ENCODE results near the gene LACTBL1.

The LACTBL1 gene

DNA sequence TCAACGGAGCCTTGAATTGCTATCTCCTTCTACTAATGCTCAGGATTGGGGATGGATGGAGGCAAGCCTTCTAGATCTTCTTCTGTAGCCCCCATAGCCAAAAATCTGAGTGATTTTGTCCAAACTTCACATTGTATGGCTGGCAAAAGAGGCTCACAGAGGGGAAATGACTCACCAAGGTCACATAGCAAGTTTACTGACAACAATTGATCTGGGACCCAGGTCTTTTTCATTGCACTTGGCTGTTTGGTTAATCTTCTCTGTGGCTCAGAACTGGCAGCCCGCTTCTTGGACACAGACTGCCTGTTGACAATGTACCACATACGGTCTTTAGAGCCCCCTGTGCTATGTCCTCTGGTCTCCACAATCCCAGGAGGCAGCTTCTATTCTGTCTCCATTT lies 3.0 kb upstream of the LACTBL1 start:
- TF ChIP-seq, protein P1, sequence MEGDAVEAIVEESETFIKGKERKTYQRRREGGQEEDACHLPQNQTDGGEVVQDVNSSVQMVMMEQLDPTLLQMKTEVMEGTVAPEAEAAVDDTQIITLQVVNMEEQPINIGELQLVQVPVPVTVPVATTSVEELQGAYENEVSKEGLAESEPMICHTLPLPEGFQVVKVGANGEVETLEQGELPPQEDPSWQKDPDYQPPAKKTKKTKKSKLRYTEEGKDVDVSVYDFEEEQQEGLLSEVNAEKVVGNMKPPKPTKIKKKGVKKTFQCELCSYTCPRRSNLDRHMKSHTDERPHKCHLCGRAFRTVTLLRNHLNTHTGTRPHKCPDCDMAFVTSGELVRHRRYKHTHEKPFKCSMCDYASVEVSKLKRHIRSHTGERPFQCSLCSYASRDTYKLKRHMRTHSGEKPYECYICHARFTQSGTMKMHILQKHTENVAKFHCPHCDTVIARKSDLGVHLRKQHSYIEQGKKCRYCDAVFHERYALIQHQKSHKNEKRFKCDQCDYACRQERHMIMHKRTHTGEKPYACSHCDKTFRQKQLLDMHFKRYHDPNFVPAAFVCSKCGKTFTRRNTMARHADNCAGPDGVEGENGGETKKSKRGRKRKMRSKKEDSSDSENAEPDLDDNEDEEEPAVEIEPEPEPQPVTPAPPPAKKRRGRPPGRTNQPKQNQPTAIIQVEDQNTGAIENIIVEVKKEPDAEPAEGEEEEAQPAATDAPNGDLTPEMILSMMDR (IDR thresholded peaks at IDR 0.05; ENCODE audit: control extremely low read depth, extremely low read depth, low read depth, missing control alignments): no peak
- ChIA-PET CTCF (interaction anchor here (0.7 to 10.3 kb wide), 3 partner anchors 12 to 208 kb away, joined by 3 to 95 read pairs (median 8); no protein-coding TSS in a partner anchor), POLR2A (no interaction called here)
- DNase-seq (ENCODE audit: extremely low spot score): no peak

DNA sequence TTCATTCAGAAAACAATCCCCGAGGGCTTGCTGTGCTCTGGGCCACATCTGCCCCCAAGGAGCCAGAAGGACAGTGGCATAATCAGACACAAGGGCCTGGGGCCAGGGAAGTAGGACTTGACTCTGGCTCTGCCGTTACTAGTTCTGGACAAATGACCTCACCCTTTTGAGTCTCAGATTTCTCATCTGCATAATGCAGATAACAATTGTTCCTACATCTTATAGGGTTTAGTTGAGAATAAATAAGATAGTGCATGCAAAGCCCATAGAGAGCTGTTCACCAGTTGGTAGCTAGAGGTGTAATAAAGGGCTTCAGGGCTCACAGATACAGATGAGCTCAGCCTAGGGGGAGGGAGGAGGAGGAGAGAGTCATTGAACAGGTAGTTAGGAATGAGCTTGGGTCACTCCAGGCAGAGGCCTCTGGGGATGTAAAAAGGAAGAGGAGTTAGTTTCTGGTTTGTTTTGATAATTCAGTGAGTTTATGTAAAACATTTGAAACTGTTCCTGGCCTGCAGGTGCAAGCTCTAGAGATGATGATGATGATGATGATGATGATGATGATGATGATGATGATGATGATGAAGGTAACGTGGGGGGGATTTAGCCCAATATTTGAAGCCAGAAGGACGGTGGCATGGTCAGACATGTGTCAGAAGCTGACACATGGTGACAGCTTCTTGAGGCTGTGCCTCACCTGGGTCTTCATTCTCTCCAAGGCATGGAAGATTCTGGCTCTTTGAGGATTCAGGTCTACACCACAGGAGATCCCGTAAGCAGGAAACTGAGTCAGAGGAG lies 858 bp downstream of the LACTBL1 start:
- DNase-seq (ENCODE audit: extremely low spot score): no peak

DNA sequence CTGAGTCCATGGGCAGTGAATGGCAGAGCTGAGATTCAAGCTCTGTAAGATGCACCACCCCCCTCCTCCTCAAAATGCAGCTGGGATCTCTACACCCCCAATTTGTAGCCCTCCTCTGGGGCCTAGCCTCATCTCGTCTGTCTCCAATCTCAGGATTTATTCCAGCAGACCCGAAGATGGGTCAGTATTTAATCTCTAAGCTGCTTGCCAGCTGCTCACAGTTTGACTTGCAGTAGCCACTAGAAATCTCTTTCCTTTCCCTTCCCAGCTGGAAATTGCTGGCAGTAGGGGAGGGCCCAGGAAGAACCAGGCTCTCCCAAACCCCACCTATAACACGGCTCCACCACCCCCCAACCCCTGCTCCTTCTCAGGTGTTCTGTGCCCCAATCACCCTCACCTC lies 1.5 kb downstream of the LACTBL1 start:
- TF ChIP-seq, protein P1 (IDR thresholded peaks at IDR 0.05; ENCODE audit: control extremely low read depth, extremely low read depth, low read depth, missing control alignments): no peak
- CTCF ChIA-PET: interaction anchor here (0.6 to 10.3 kb wide), 4 partner anchors 128 to 1473 kb away, joined by 3 to 95 read pairs (median 4); no protein-coding TSS in a partner anchor
- DNase-seq (ENCODE audit: extremely low spot score): no peak

More for the DNA sequence above, 858 bp downstream of the LACTBL1 start:
- TF ChIP-seq, protein P1 (IDR thresholded peaks at IDR 0.05; ENCODE audit: control extremely low read depth, extremely low read depth, low read depth, missing control alignments): no peak
- ChIA-PET CTCF (interaction anchor here (0.6 to 10.3 kb wide), 4 partner anchors 7 to 1473 kb away, joined by 3 to 95 read pairs (median 8); no protein-coding TSS in a partner anchor), POLR2A (no interaction called here)

DNA sequence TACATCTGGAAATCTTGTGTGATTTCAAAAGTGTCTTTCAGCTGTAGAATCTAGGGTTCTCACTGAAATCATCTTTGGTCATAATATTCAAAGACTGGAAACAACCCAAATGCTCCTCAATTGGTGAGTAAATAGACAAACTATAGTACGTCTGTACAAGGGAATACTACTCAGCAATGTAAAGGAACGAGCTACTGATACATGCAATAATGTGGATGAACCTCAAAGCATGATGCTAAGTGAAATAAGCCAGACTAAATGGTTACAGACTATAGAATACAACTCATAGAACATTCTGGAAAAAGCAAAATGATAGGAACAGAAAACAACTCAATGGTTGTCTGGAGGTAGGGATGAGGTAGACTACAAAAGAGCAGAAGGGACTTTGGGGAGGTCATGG lies 2.6 kb downstream of the LACTBL1 start:
- ChIA-PET POLR2A (no interaction called here), CTCF (no interaction called here)
- TF ChIP-seq, protein P1 (IDR thresholded peaks at IDR 0.05; ENCODE audit: control extremely low read depth, extremely low read depth, low read depth, missing control alignments): no peak
- no peak for DNase-seq (ENCODE audit: extremely low spot score)

More for the DNA sequence above, 1.5 kb downstream of the LACTBL1 start:
- POLR2A ChIA-PET: no interaction called here

DNA sequence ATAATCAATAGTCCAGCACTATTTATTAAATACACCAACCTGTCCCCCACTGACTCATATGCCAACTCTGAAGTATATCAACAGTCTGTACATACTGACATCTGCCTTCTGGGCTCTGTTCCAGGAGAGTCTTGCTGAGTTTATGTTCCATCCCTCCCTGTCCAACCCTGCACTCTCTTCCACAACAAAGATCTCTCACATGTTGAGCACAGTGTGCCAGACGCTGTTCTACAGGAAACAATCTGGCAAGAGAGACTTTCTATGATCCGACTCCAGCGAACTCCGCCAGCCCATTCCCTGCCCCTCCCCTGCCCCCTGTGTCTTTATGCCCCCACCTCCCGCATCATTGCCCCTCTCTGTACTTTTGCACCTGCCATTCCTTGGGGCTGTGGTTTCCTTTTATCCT lies 3.4 kb downstream of the LACTBL1 start:
- ChIA-PET POLR2A (no interaction called here), CTCF (no interaction called here)
- DNase-seq (ENCODE audit: extremely low spot score): no peak
- TF ChIP-seq, protein P1 (IDR thresholded peaks at IDR 0.05; ENCODE audit: control extremely low read depth, extremely low read depth, low read depth, missing control alignments): no peak

DNA sequence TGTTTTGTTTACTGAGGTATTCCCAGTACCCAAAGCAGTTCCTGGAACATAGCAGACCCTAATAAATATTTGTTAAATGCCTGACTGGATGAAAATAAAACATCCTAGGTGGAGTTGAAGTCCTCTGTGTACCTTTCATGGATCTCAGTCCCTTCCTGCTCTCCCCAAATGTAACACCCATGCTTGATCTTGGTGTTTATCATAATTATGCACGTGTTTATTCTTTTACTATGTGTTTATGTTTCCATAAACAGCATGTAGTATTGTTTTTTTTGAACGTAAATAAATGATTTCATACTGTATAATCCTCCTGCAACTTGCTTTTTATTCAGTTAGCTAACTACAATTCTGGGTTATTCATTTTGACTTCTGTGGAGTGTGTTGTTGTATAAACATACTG lies 4.8 kb downstream of the LACTBL1 start:
- ChIA-PET CTCF (no interaction called here), POLR2A (no interaction called here)
- TF ChIP-seq, protein P1 (IDR thresholded peaks at IDR 0.05; ENCODE audit: control extremely low read depth, extremely low read depth, low read depth, missing control alignments): no peak
- DNase-seq (ENCODE audit: extremely low spot score): no peak

All from GM10248 (cell line).